Effector memory CD4-positive, alpha-beta T cell (primary cell): ENCODE data around the gene GNPTAB.
"Not testable (repeated sequence)": the region's sequence is repeated elsewhere in the genome, so short reads cannot be mapped to it uniquely, and the experiment has no call there.

ENCODE experiments used
- DNase-seq, 3 donors: peaks; one replicate each; pipeline ENCODE4 v3.0.0-alpha.2; 2020
- H3K27ac ChIP-seq: 2 replicates; pipeline ENCODE4 v1.7.0; 2013; ENCODE audit warnings: mild to moderate bottlenecking, low read length, moderate library complexity; ENCODE audit not compliant: insufficient read depth, poor library complexity, severe bottlenecking
- H3K27me3 ChIP-seq: replicated peaks from 2 replicates; pipeline ENCODE4 v1.7.0; 2013; ENCODE audit warnings: mild to moderate bottlenecking, low read length; ENCODE audit not compliant: insufficient read depth, control insufficient read depth, poor library complexity, severe bottlenecking
- H3K36me3 ChIP-seq: 2 replicates; pipeline ENCODE4 v1.7.0; 2013; ENCODE audit warnings: mild to moderate bottlenecking, low read length, moderate library complexity; ENCODE audit not compliant: control insufficient read depth, insufficient read depth
- H3K4me1 ChIP-seq: 2 replicates; pipeline ENCODE4 v1.7.0; 2013; ENCODE audit warnings: low read length, mild to moderate bottlenecking; ENCODE audit not compliant: control insufficient read depth, insufficient read depth, poor library complexity, severe bottlenecking
- H3K4me3 ChIP-seq: 2 replicates; pipeline ENCODE4 v1.7.0; 2013; ENCODE audit warnings: low read length, low read depth, mild to moderate bottlenecking; ENCODE audit not compliant: insufficient read depth, poor library complexity, severe bottlenecking
- H3K9me3 ChIP-seq: 2 replicates; pipeline ENCODE4 v1.7.0; 2013; ENCODE audit warnings: mild to moderate bottlenecking, low read length, moderate library complexity; ENCODE audit not compliant: control insufficient read depth

GNPTAB gene

GRCh38 chr12:101828463-101829196 is 2.1 kb downstream of the GNPTAB start:
- H3K27me3 ChIP-seq, result no peaks in the 10 kb centered on the region
- H3K36me3 ChIP-seq, result no peaks in the 10 kb centered on the region
- no peak overlapping the region for H3K27ac ChIP-seq
- H3K4me3 ChIP-seq, result no peak overlapping the region
- DNase-seq, result no peak
- no peaks in the 10 kb centered on the region for H3K9me3 ChIP-seq
- H3K4me1 ChIP-seq, result peaks cover 5% of the 10 kb centered on the region

DNA sequence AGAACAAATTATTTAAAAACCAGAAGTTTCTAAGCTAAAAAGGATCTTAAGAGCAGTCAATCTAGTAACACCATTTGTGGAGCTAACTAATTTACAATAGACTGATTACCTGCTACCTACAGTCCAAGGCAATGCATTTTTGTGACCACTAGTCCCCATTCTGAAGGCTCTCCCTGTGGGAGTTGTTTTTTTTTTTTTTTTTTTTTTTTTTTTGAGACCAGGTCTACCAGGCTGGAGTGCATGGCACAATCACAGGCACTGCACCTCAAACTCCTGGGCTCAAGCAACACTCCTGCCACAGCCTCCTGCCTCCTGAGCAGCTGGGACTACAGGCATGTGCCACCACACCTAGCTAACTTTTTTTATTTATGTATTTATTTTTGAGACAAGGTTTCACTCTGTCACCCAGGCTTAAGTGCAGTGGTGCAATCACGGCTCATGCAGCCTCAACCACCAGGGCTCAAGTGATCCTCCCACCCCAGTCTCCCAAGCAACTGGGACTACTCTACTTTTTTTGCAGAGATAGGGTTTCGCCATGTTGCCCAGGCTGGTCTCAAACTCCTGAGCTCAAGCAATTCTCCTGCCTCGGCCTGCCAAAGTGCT is 3.9 kb downstream of the GNPTAB start:
- DNase-seq, result no peak
- Histone ChIP-seq H3K36me3 (no peaks in the 10 kb centered on the region), H3K4me3 (no peak overlapping the region), H3K27me3 (no peaks in the 10 kb centered on the region), H3K9me3 (no peaks in the 10 kb centered on the region), H3K27ac (no peak overlapping the region), H3K4me1 (peaks cover 6% of the 10 kb centered on the region)

DNA sequence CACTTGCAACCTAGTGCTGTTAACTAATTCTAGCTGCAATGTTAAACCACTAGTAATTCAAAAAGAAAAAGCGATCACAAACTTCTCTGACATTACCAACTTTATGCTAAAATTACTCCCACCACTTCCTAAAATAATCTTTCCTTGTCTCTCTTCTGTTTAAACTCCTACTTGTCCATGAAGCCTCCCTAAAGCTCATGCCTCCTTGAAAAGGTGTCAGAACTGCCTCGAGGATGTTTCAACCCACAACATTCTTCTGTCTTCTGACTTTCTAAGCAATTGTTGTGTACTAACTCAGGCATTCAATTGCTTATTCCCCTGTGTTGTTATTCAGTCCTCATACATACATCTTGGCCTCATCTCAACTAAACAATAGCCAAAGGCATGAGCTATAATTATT is 5.9 kb downstream of the GNPTAB start:
- no peaks in the 10 kb centered on the region for H3K27me3 ChIP-seq

GRCh38 chr12:101823891-101824290 is 6.9 kb downstream of the GNPTAB start:
- H3K27me3 ChIP-seq, result no peaks in the 10 kb centered on the region
- H3K4me3 ChIP-seq, result no peak overlapping the region
- peak; percentile 29 to 60 (median 55) for DNase-seq
- no peak overlapping the region for H3K27ac ChIP-seq
- H3K4me1 ChIP-seq, result peaks cover 3% of the 10 kb centered on the region
- no peaks in the 10 kb centered on the region for H3K9me3 ChIP-seq
- no peaks in the 10 kb centered on the region for H3K36me3 ChIP-seq

More for the DNA sequence above, 5.9 kb downstream of the GNPTAB start:
- no peaks in the 10 kb centered on the region for H3K9me3 ChIP-seq
- peaks cover 6% of the 10 kb centered on the region for H3K4me1 ChIP-seq
- H3K27ac ChIP-seq, result no peak overlapping the region
- H3K4me3 ChIP-seq, result no peak overlapping the region
- no peaks in the 10 kb centered on the region for H3K36me3 ChIP-seq
- no peak for DNase-seq

- H3K27me3 ChIP-seq, result no peaks in the 10 kb centered on the region
- H3K27ac ChIP-seq, result no peak overlapping the region
- peaks cover 3% of the 10 kb centered on the region for H3K4me1 ChIP-seq
- H3K9me3 ChIP-seq, result no peaks in the 10 kb centered on the region
- no peak overlapping the region for H3K4me3 ChIP-seq
- no peaks in the 10 kb centered on the region for H3K36me3 ChIP-seq
- DNase-seq, result no peak
These were observed 7.7 kb downstream of the GNPTAB start for GRCh38 chr12:101823039-101823438.

- Histone ChIP-seq H3K27me3 (no peaks in the 10 kb centered on the region), H3K27ac (no peak overlapping the region), H3K36me3 (no peaks in the 10 kb centered on the region), H3K9me3 (no peaks in the 10 kb centered on the region), H3K4me3 (no peak overlapping the region), H3K4me1 (peaks cover 3% of the 10 kb centered on the region)
- DNase-seq, result no peak
These were observed 11.3 kb downstream of the GNPTAB start for GRCh38 chr12:101819467-101819866.

- H3K27me3 ChIP-seq, DNase-seq, H3K4me1 ChIP-seq, H3K36me3 ChIP-seq, H3K9me3 ChIP-seq, H3K4me3 ChIP-seq, H3K27ac ChIP-seq: not testable (repeated sequence)
These were observed 12.1 kb downstream of the GNPTAB start for GRCh38 chr12:101818689-101819088.

DNA sequence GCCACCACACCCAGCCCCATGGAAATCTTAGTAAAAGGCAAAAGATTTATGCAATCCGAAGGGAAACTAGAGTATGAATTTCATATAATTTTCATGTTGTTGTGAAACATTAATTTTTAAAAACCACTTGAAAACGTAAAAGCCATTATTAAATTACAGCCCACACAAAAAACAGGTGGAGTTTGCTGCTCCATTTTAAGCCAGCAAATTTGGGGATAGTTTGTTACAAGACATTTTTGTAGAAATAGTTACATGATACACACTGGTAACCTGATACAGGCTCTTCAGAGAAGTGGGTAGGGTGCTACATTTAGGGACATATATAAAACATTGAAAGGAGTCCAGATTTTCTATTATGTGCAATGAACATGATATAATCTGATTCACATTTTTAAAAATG is 17.6 kb downstream of the GNPTAB start:
- Histone ChIP-seq H3K27me3 (no peaks in the 10 kb centered on the region), H3K4me1 (no peaks in the 10 kb centered on the region), H3K4me3 (no peak overlapping the region), H3K36me3 (no peaks in the 10 kb centered on the region), H3K9me3 (no peaks in the 10 kb centered on the region), H3K27ac (no peak overlapping the region)
- no peak for DNase-seq

DNA sequence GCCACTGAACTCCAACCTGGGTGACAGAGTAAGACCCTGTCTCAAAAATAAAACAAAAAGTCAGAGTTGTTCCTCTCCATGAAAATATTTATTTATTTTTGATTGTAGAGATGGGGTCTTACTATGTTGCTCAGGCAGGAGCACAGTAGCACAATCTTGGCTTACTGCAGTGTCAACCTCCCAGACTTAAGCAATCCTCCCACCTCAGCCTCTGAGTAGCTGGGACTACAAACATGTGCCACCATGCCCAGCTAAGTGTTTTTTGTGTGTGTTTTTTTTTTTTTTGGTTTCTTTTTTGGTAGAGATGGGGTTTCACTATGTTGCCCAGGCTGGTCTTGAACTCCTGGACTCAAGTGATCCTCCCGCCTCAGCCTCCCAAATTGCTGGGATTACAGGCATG is 18.0 kb downstream of the GNPTAB start:
- DNase-seq, H3K27ac ChIP-seq, H3K27me3 ChIP-seq, H3K36me3 ChIP-seq, H3K4me1 ChIP-seq, H3K4me3 ChIP-seq, H3K9me3 ChIP-seq: not testable (repeated sequence)

GRCh38 chr12:101811342-101811741 is 19.4 kb downstream of the GNPTAB start:
- not testable (repeated sequence) for H3K27me3 ChIP-seq, H3K4me3 ChIP-seq, H3K9me3 ChIP-seq, H3K27ac ChIP-seq, DNase-seq, H3K36me3 ChIP-seq, H3K4me1 ChIP-seq
